ENCODE results near the gene ABO. TPM values are rescaled to one million over a fixed set of nuclear protein-coding genes. Genes with fewer than 3 reads are reported as not detected.

The ABO gene
- total and polyA plus RNA-seq, 8 donors, result 0.72 to 67.1 (median 4.1) TPM

GRCh38 chr9:133264235-133264764, 10.7 kb downstream of the ABO start:
- DNase-seq, result peak in 1 of 2 donors; percentile 16
- Histone ChIP-seq H3K27me3 (peaks cover 0 to 9% (median 0%) of the 10 kb centered on the region in 3 donors), H3K4me1 (peaks cover 0 to 1% (median 0%) of the 10 kb centered on the region in 4 donors), H3K4me3 (no peak overlapping the region), H3K9me3 (no peaks in the 10 kb centered on the region), H3K27ac (no peak overlapping the region), H3K36me3 (peaks cover 0 to 7% (median 0%) of the 10 kb centered on the region in 4 donors)
- WGBS, 5 donors, result 68 to 86% (median 77%) methylated on average over 8 of the region's 8 CpGs
- intact Hi-C loops (cut with DNase I; ENCODE audit: low total_unique reads), result loop anchor here (10.0 kb wide), 1 partner anchor 69 kb away; no protein-coding TSS in a partner anchor
- no peak for TF ChIP-seq EP300 (IDR thresholded peaks at IDR 0.05)

- H3K4me1 ChIP-seq, result no peaks in the 10 kb centered on the region
- intact Hi-C loops (cut with DNase I; ENCODE audit: low total_unique reads), result loop anchor here (10.0 kb wide), 1 partner anchor 69 kb away; no protein-coding TSS in a partner anchor
- H3K36me3 ChIP-seq, result peaks cover 0 to 7% (median 0%) of the 10 kb centered on the region in 4 donors
- H3K27ac ChIP-seq, result no peak overlapping the region
- WGBS, 5 donors, result 26 to 63% (median 48%) methylated on average over 10 of the region's 10 CpGs
- no peaks in the 10 kb centered on the region for H3K9me3 ChIP-seq
- no peak for DNase-seq
- TF ChIP-seq EP300 (IDR thresholded peaks at IDR 0.05), result no peak
- no peak for TF ChIP-seq CTCF (IDR thresholded peaks at IDR 0.05)
- no peak for TF ChIP-seq POLR2A (IDR thresholded peaks at IDR 0.05)
- no peak for TF ChIP-seq POLR2AphosphoS5 (IDR thresholded peaks at IDR 0.05)
- no peak overlapping the region for H3K4me3 ChIP-seq
- H3K27me3 ChIP-seq, result peaks cover 0 to 7% (median 0%) of the 10 kb centered on the region in 3 donors
Measured at GRCh38 chr9:133263557-133263956, 11.4 kb downstream of the ABO start.

- TF ChIP-seq CTCF (IDR thresholded peaks at IDR 0.05), result no peak
- TF ChIP-seq EP300 (IDR thresholded peaks at IDR 0.05), result no peak
- TF ChIP-seq POLR2AphosphoS5 (IDR thresholded peaks at IDR 0.05), result no peak
- no peak for TF ChIP-seq POLR2A (IDR thresholded peaks at IDR 0.05)
- no peak for DNase-seq
- Histone ChIP-seq H3K36me3 (peaks cover 0 to 7% (median 0%) of the 10 kb centered on the region in 4 donors), H3K4me1 (peaks cover 0 to 7% (median 0%) of the 10 kb centered on the region in 4 donors), H3K4me3 (no peak overlapping the region), H3K9me3 (no peaks in the 10 kb centered on the region), H3K27me3 (peaks cover 0 to 5% (median 0%) of the 10 kb centered on the region in 3 donors), H3K27ac (no peak overlapping the region)
- 81 to 88% (median 85%) methylated on average over 11 of the region's 11 CpGs for WGBS, 5 donors
- intact Hi-C loops (cut with DNase I; ENCODE audit: low total_unique reads), result loop anchor here (10.0 kb wide), 1 partner anchor 67 kb away; no protein-coding TSS in a partner anchor
Measured at GRCh38 chr9:133262226-133262625, 12.8 kb downstream of the ABO start.

- Histone ChIP-seq H3K36me3 (peaks cover 0 to 7% (median 0%) of the 10 kb centered on the region in 4 donors), H3K27ac (no peak overlapping the region), H3K4me3 (no peak overlapping the region), H3K9me3 (no peaks in the 10 kb centered on the region), H3K27me3 (peaks cover 0 to 9% (median 0%) of the 10 kb centered on the region in 3 donors), H3K4me1 (peaks cover 0 to 8% (median 0%) of the 10 kb centered on the region in 4 donors)
- intact Hi-C loops (cut with DNase I; ENCODE audit: low total_unique reads), result loop anchor here (10.0 kb wide), 1 partner anchor 67 kb away; no protein-coding TSS in a partner anchor
- TF ChIP-seq POLR2A (IDR thresholded peaks at IDR 0.05) (no peak), CTCF (IDR thresholded peaks at IDR 0.05) (no peak), POLR2AphosphoS5 (IDR thresholded peaks at IDR 0.05) (no peak), EP300 (IDR thresholded peaks at IDR 0.05) (no peak)
- WGBS, 5 donors, result 69 to 79% (median 73%) methylated on average over 4 to 5 of the region's 5 CpGs
- no peak for DNase-seq
Measured at GRCh38 chr9:133261753-133262120, 13.3 kb downstream of the ABO start.
